SK-N-SH (cell line): ENCODE results near the gene IGF2. TPM values are rescaled to one million over a fixed set of nuclear protein-coding genes. Genes with fewer than 3 reads are reported as not detected.

ENCODE experiments used
- CTCF ChIA-PET: fragments of 300-600, 350-600 bp; formaldehyde crosslinking; extraction: SDS; loops from one replicate; lab custom pipeline; 2021; lab: Yijun Ruan, JAX
- POLR2A ChIA-PET: fragments of 350-600 bp; sonication (Branson Sonifier 250); formaldehyde crosslinking; extraction: SDS; loops from one replicate; lab custom pipeline; 2020; ENCODE audit warnings: antibody characterized with exemption, inconsistent platforms; lab: Yijun Ruan, JAX
- DNase-seq: peaks from one replicate; pipeline ENCODE4 v3.0.0; 2012
- H2AFZ ChIP-seq: fragments of 200-600 bp; sonication (generic); 2 replicates; pipeline ENCODE4 v1.8.1; 2016; ENCODE audit warnings: antibody characterized with exemption, mild to moderate bottlenecking, low read depth
- H3F3A ChIP-seq: fragments of 200-600 bp; sonication (generic); replicated peaks from 2 replicates; pipeline ENCODE3; 2016; ENCODE audit warnings: antibody characterized with exemption, mild to moderate bottlenecking; ENCODE audit not compliant: insufficient read depth
- H3K27ac ChIP-seq, 2 experiments: fragments of 200-500 bp in 1 of 2; fragments of 200-600 bp in 1 of 2; sonication (Bioruptor generic) in 1 of 2; sonication (generic), shearing (Covaris generic) in 1 of 2; 2 replicates each; pipeline versions ENCODE4 v1.5.1 to v1.6.1; 2014 to 2016; ENCODE audit warnings: low read depth in 2 of 2, inconsistent platforms in 1 of 2, low read length in 1 of 2, mild to moderate bottlenecking in 1 of 2, mixed read lengths in 1 of 2
- H3K27me3 ChIP-seq: fragments of 200-600 bp; sonication (generic), shearing (Covaris generic); 2 replicates; pipeline ENCODE4 v1.6.1; 2016; ENCODE audit warnings: mixed run types; ENCODE audit not compliant: insufficient read depth
- H3K36me3 ChIP-seq, 2 experiments: fragments of 200-500 bp in 1 of 2; fragments of 200-600 bp in 1 of 2; sonication (Bioruptor generic) in 1 of 2; sonication (generic) in 1 of 2; replicated peaks in 1 of 2; 2 replicates each; pipeline versions ENCODE3 to v1.5.1; 2014 to 2016; ENCODE audit warnings: low read length in 1 of 2, mild to moderate bottlenecking in 1 of 2; ENCODE audit not compliant: insufficient read depth in 2 of 2, control insufficient read depth in 1 of 2
- H3K4me1 ChIP-seq, 2 experiments: fragments of 200-500 bp in 1 of 2; fragments of 200-600 bp in 1 of 2; sonication (Bioruptor generic) in 1 of 2; sonication (generic), shearing (Covaris generic) in 1 of 2; 2 replicates each; pipeline versions ENCODE4 v1.5.1 to v1.6.1; 2014 to 2016; ENCODE audit warnings: low read depth in 1 of 2, low read length in 1 of 2, mixed run types in 1 of 2; ENCODE audit not compliant: insufficient read depth in 2 of 2, control insufficient read depth in 1 of 2
- H3K4me2 ChIP-seq: fragments of 200-600 bp; sonication (generic), shearing (Covaris generic); 2 replicates; pipeline ENCODE4 v1.6.1; 2017; ENCODE audit warnings: mixed run types
- H3K4me3 ChIP-seq, 2 experiments: fragments of 200-500 bp in 1 of 2; fragments of 200-600 bp in 1 of 2; sonication (Bioruptor generic) in 1 of 2; sonication (generic), shearing (Covaris generic) in 1 of 2; 2 replicates each; pipeline versions ENCODE4 v1.5.1 to v1.8.1; 2014 to 2016; ENCODE audit warnings: low read depth in 2 of 2, inconsistent platforms in 1 of 2, low read length in 1 of 2, mild to moderate bottlenecking in 1 of 2, mixed read lengths in 1 of 2, moderate library complexity in 1 of 2
- H3K79me2 ChIP-seq: fragments of 200-600 bp; sonication (generic); 2 replicates; pipeline ENCODE4 v1.8.1; 2017; ENCODE audit warnings: mild to moderate bottlenecking; ENCODE audit not compliant: insufficient read depth
- H3K9ac ChIP-seq: fragments of 200-600 bp; sonication (generic); 2 replicates; pipeline ENCODE4 v1.6.1; 2017; ENCODE audit warnings: mixed run types
- H3K9me2 ChIP-seq: fragments of 200-600 bp; sonication (generic); 2 replicates; pipeline ENCODE4 v1.6.1; 2017; ENCODE audit warnings: mixed run types
- H3K9me3 ChIP-seq: fragments of 200-600 bp; sonication (generic); 2 replicates; pipeline ENCODE4 v1.6.1; 2017; ENCODE audit warnings: mixed run types, mild to moderate bottlenecking, moderate library complexity
- H4K20me1 ChIP-seq: fragments of 200-600 bp; sonication (generic); 2 replicates; pipeline ENCODE4 v1.6.1; 2017; ENCODE audit warnings: mild to moderate bottlenecking, mixed run types; ENCODE audit not compliant: insufficient read depth
- EP300 ChIP-seq, 2 experiments: IDR thresholded peaks; 2 replicates each; pipeline versions ENCODE4 v1.4.0 to v1.6.1; 2012; ENCODE audit warnings: borderline replicate concordance in 1 of 2, low read depth in 1 of 2, low read length in 1 of 2
- EZH2phosphoT487 ChIP-seq: fragments of 200-600 bp; sonication (generic); IDR thresholded peaks from 2 replicates; pipeline ENCODE4 v1.6.1; 2017; ENCODE audit warnings: low read depth, mixed run types, mild to moderate bottlenecking, antibody characterized with exemption, moderate library complexity, borderline replicate concordance
- FOXJ3 ChIP-seq: sonication (generic); formaldehyde crosslinking; IDR thresholded peaks from 2 replicates; pipeline ENCODE4 v1.5.1; 2020; ENCODE audit warnings: mild to moderate bottlenecking, missing genetic modification reagents
- FOXM1 ChIP-seq: IDR thresholded peaks from 2 replicates; pipeline ENCODE4 v1.4.0; 2012; ENCODE audit warnings: low read depth, mild to moderate bottlenecking
- GABPA ChIP-seq: IDR thresholded peaks from 2 replicates; pipeline ENCODE4 v1.4.0; 2012; ENCODE audit warnings: low read depth, mild to moderate bottlenecking
- GATA2 ChIP-seq: sonication (generic); formaldehyde crosslinking; IDR thresholded peaks from 2 replicates; pipeline ENCODE4 v1.5.0; 2020; ENCODE audit warnings: mild to moderate bottlenecking, missing genetic modification reagents
- MEF2A ChIP-seq: IDR thresholded peaks from 2 replicates; pipeline ENCODE4 v1.4.0; 2012; ENCODE audit warnings: low read depth, borderline replicate concordance
- NFIC ChIP-seq: IDR thresholded peaks from 2 replicates; pipeline ENCODE4 v1.4.0; 2012; ENCODE audit warnings: borderline replicate concordance
- NRF1 ChIP-seq: IDR thresholded peaks from 2 replicates; pipeline ENCODE4 v1.6.1; 2012; ENCODE audit warnings: low read depth, mild to moderate bottlenecking, low read length
- RAD21 ChIP-seq: IDR thresholded peaks from 2 replicates; pipeline ENCODE4 v1.6.1; 2012; ENCODE audit warnings: mild to moderate bottlenecking, low read length
- RCOR1 ChIP-seq: fragments of 150-350 bp; IDR thresholded peaks from 2 replicates; pipeline ENCODE4 v1.6.1; 2017; ENCODE audit warnings: antibody characterized with exemption, low read length
- RFX5 ChIP-seq: IDR thresholded peaks from 2 replicates; pipeline ENCODE4 v1.6.1; 2012; ENCODE audit warnings: mild to moderate bottlenecking, improper control_type of control experiment, low read length
- RXRA ChIP-seq: IDR thresholded peaks from 2 replicates; pipeline ENCODE4 v1.4.0; 2012; ENCODE audit warnings: low read depth, mild to moderate bottlenecking, borderline replicate concordance
- SMC3 ChIP-seq: IDR thresholded peaks from 2 replicates; pipeline ENCODE4 v1.6.1; 2012; ENCODE audit warnings: low read depth, low read length, improper control_type of control experiment
- TAF1 ChIP-seq: IDR thresholded peaks from 2 replicates; pipeline ENCODE4 v1.6.1; 2012; ENCODE audit warnings: low read depth, mild to moderate bottlenecking, low read length, moderate library complexity, borderline replicate concordance
- TCF12 ChIP-seq: IDR thresholded peaks from 2 replicates; pipeline ENCODE4 v1.4.0; 2012
- YY1 ChIP-seq: IDR thresholded peaks from 2 replicates; pipeline ENCODE4 v1.4.0; 2012; ENCODE audit warnings: low read depth, mild to moderate bottlenecking
- WGBS: methylation state at CpG from one replicate; pipeline ENCODE4 v1.1.6; 2017; ENCODE audit warnings: low lambda C conversion rate; 5-methylcytosine and 5-hydroxymethylcytosine counted together
- polyA plus RNA-seq, 3 experiments: library from polyadenylated mRNA; depleted of rRNA; stranded (reverse); fragments of >200 nt; gene quantifications; 2 replicates each; pipeline ENCODE4 v1.2.3, GENCODE V29; 2012
- TF ChIP-seq, protein P1 (sequence below): fragments of 150-350 bp; IDR thresholded peaks from 2 replicates; pipeline ENCODE4 v1.6.1; 2016; ENCODE audit warnings: mild to moderate bottlenecking, low read depth, low read length
- TF ChIP-seq, protein P2 (sequence below): IDR thresholded peaks from 2 replicates; pipeline ENCODE4 v1.4.0; 2012; ENCODE audit warnings: low read depth, borderline replicate concordance
- TF ChIP-seq, protein P3 (sequence below): IDR thresholded peaks from 2 replicates; pipeline ENCODE4 v1.6.1; 2012; ENCODE audit warnings: mild to moderate bottlenecking, low read depth, low read length, moderate library complexity
- TF ChIP-seq, protein P4 (sequence below): IDR thresholded peaks from 2 replicates; pipeline ENCODE4; 2012

Gene IGF2
- polyA plus RNA-seq, 1 of the 3 experiments (the other 2 are of a cell fraction), result 0.05 TPM

DNA sequence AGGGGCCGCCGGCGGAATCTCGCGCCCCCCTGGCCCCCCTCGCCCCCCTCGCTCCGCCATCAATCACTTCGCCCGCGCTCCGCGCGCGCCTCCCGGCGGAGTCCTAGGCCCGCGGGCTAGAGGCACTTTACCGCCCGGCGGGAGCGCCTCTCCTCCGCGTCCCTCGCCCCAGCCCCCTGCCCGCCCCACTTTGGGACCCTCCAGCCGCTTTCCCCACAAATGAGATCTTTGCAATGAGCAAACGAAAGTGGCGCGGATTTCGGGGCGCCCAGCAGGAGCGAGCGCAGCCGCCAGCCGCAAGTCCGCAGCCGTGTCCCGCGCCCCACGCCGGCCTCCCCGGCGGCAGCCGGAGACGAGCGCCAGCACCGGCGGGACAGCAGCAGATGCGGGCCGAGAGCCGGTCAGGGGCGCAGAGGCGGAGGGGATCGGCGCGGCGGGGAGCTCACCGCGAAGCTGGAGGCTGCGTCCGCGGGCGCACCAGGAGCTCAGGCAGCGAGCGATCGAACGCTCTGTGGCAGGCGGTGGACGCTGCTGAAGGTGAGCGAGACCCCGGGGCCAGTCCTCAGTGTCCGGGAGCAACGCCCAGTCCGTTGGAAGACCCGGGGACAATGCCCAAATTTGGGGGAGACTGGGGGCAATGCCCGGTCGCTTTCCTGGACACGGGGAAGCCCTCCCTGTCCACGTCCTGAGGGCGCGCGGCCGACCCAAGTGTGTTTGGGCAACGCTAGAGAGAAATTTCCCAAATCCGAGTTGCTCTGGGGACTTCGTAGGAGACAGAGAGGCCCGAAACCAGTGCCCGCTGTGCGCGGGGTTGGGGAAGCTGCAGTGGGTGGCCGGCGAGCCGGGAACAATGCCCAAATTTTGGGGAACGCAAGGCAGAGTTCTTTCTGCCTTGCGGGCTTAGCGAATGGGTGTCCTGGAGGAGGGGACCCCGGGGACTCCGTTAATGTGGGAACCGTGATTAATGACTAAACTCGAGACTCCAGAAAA, 1.5 kb upstream of the IGF2 start (continued):
- TF ChIP-seq RCOR1, result no peak
- TF ChIP-seq SMC3, result no peak
- TF ChIP-seq, protein P1, sequence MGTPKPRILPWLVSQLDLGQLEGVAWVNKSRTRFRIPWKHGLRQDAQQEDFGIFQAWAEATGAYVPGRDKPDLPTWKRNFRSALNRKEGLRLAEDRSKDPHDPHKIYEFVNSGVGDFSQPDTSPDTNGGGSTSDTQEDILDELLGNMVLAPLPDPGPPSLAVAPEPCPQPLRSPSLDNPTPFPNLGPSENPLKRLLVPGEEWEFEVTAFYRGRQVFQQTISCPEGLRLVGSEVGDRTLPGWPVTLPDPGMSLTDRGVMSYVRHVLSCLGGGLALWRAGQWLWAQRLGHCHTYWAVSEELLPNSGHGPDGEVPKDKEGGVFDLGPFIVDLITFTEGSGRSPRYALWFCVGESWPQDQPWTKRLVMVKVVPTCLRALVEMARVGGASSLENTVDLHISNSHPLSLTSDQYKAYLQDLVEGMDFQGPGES, result no peak

DNA sequence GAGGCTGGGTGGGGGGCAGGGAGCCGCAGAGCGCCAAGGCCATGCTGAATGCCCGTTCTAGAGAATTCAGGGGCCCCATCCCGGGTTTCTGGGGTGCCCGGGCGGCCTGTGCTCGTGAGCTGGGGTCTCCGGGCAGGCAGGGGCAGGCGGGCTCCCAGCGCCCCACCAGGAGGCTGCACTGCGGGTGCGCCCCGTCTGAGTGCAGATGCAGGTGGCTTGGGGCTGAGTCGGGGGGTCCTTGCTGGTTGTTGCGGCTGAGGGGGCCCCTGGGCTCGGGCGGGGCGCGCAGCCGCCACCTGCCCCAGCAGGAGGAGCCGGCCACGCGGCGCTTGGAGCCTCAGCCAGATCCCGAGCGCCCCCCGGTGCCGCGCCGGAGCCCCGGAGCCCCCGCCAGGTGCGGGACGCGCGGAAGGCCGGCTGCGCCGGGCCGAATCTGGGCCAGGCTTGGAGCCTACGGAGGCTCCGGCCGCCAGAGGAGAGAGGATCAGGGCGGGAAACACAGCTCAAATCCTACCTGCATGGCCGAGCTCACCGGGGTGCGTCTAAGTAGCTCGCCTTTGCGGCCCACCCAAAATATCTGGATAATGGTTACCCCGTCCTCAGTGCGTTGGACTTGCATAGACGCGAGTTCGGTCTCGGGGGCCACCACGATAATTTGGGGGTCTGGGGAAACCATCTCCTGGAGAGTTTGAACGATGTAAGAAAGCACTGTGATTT, 590 bp upstream of the IGF2 start:
- Histone ChIP-seq H3K9ac (no peak overlapping the region), H3K9me3 (no peaks in the 10 kb centered on the region), H3F3A (peaks cover 8% of the 10 kb centered on the region), H4K20me1 (no peaks in the 10 kb centered on the region), H3K36me3 (no peaks in the 10 kb centered on the region), H3K27ac (peak overlapping the region in 1 of 2 experiments; percentile 47; a peak in 1 of 4 replicates), H3K4me3 (peak overlapping the region in 1 of 2 experiments; percentile 30; a peak in 1 of 4 replicates), H3K9me2 (no peaks in the 10 kb centered on the region), H3K27me3 (peaks cover 51% of the 10 kb centered on the region), H2AFZ (no peak overlapping the region), H3K79me2 (no peaks in the 10 kb centered on the region), H3K4me2 (no peak overlapping the region), H3K4me1 (peaks cover 0 to 4% of the 10 kb centered on the region in 2 experiments; a peak in 1 of 4 replicates)
- no peak for DNase-seq
- ChIA-PET CTCF (interaction anchor here (0.9 to 25.3 kb wide), 12 partner anchors 11 to 306 kb away, joined by 3 to 1098 read pairs (median 4); partner anchors contain the start of genes SYT8 and TNNI2), POLR2A (interaction anchor here (0.9 to 1.7 kb wide), 6 partner anchors 12 to 192 kb away, joined by 3 to 5 read pairs (median 4); no protein-coding TSS in a partner anchor)
- 1% methylated on average over 16 of the region's 57 CpGs for WGBS
- TF ChIP-seq NRF1, result no peak
- no peak for TF ChIP-seq GATA2 (CRISPR knock-in tag)
- TF ChIP-seq, protein P2, sequence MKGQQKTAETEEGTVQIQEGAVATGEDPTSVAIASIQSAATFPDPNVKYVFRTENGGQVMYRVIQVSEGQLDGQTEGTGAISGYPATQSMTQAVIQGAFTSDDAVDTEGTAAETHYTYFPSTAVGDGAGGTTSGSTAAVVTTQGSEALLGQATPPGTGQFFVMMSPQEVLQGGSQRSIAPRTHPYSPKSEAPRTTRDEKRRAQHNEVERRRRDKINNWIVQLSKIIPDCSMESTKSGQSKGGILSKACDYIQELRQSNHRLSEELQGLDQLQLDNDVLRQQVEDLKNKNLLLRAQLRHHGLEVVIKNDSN, result no peak
- no peak for TF ChIP-seq FOXM1
- TF ChIP-seq RXRA, result no peak
- no peak for TF ChIP-seq TAF1
- TF ChIP-seq, protein P3, sequence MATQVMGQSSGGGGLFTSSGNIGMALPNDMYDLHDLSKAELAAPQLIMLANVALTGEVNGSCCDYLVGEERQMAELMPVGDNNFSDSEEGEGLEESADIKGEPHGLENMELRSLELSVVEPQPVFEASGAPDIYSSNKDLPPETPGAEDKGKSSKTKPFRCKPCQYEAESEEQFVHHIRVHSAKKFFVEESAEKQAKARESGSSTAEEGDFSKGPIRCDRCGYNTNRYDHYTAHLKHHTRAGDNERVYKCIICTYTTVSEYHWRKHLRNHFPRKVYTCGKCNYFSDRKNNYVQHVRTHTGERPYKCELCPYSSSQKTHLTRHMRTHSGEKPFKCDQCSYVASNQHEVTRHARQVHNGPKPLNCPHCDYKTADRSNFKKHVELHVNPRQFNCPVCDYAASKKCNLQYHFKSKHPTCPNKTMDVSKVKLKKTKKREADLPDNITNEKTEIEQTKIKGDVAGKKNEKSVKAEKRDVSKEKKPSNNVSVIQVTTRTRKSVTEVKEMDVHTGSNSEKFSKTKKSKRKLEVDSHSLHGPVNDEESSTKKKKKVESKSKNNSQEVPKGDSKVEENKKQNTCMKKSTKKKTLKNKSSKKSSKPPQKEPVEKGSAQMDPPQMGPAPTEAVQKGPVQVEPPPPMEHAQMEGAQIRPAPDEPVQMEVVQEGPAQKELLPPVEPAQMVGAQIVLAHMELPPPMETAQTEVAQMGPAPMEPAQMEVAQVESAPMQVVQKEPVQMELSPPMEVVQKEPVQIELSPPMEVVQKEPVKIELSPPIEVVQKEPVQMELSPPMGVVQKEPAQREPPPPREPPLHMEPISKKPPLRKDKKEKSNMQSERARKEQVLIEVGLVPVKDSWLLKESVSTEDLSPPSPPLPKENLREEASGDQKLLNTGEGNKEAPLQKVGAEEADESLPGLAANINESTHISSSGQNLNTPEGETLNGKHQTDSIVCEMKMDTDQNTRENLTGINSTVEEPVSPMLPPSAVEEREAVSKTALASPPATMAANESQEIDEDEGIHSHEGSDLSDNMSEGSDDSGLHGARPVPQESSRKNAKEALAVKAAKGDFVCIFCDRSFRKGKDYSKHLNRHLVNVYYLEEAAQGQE, result no peak
- no peak for TF ChIP-seq NFIC
- no peak for TF ChIP-seq EZH2phosphoT487
- no peak for TF ChIP-seq EP300 (IDR thresholded peaks at IDR 0.05; ENCODE audit: borderline replicate concordance in 1 of 2, low read depth in 1 of 2, low read length in 1 of 2)
- TF ChIP-seq, protein P1, result no peak
- no peak for TF ChIP-seq RFX5
- TF ChIP-seq, protein P4, sequence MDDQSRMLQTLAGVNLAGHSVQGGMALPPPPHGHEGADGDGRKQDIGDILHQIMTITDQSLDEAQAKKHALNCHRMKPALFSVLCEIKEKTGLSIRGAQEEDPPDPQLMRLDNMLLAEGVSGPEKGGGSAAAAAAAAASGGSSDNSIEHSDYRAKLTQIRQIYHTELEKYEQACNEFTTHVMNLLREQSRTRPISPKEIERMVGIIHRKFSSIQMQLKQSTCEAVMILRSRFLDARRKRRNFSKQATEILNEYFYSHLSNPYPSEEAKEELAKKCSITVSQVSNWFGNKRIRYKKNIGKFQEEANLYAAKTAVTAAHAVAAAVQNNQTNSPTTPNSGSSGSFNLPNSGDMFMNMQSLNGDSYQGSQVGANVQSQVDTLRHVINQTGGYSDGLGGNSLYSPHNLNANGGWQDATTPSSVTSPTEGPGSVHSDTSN, result no peak
- no peak for TF ChIP-seq RAD21
- TF ChIP-seq GABPA, result no peak
- no peak for TF ChIP-seq TCF12
- TF ChIP-seq FOXJ3, result no peak
- TF ChIP-seq MEF2A, result no peak
- no peak for TF ChIP-seq YY1
